Measurements from ENCODE around the gene COX6A2.

GRCh38 chr16:31413381-31413780, 14.8 kb downstream of the COX6A2 start:
- TF ChIP-seq, protein P1, sequence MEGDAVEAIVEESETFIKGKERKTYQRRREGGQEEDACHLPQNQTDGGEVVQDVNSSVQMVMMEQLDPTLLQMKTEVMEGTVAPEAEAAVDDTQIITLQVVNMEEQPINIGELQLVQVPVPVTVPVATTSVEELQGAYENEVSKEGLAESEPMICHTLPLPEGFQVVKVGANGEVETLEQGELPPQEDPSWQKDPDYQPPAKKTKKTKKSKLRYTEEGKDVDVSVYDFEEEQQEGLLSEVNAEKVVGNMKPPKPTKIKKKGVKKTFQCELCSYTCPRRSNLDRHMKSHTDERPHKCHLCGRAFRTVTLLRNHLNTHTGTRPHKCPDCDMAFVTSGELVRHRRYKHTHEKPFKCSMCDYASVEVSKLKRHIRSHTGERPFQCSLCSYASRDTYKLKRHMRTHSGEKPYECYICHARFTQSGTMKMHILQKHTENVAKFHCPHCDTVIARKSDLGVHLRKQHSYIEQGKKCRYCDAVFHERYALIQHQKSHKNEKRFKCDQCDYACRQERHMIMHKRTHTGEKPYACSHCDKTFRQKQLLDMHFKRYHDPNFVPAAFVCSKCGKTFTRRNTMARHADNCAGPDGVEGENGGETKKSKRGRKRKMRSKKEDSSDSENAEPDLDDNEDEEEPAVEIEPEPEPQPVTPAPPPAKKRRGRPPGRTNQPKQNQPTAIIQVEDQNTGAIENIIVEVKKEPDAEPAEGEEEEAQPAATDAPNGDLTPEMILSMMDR (IDR thresholded peaks at IDR 0.05): no peak
- no peak for TF ChIP-seq POLR2A (IDR thresholded peaks at IDR 0.05)
- TF ChIP-seq EP300 (IDR thresholded peaks at IDR 0.05): no peak

Measured in tibial nerve (tissue), 4 donors.